ENCODE results near the gene DHX32.

GRCh38 chr10:125812128-125812750, 68.9 kb downstream of the DHX32 start:
- TF ChIP-seq CTCF (conservative IDR thresholded peaks at IDR 0.05 in 1 of 2, IDR thresholded peaks at IDR 0.05 in 1 of 2; ENCODE audit: extremely low read depth in 1 of 2, insufficient read depth in 1 of 2, low read depth in 1 of 2, low read length in 2 of 2) (no peak), EZH2 (IDR thresholded peaks at IDR 0.05; ENCODE audit: borderline replicate concordance, low read length) (no peak)

Measured in mammary epithelial cell (primary cell).